Karpas-422 (cell line): ENCODE measurements around the gene INMT. TPM values are rescaled to one million over a fixed set of nuclear protein-coding genes. Genes with fewer than 3 reads are reported as not detected.
"Not testable (repeated sequence)": the region's sequence is repeated elsewhere in the genome, so short reads cannot be mapped to it uniquely, and the experiment has no call there.

Experiments
- DNase-seq: peaks from one replicate; pipeline ENCODE4 v3.0.0-alpha.2; 2015
- H2AFZ ChIP-seq: fragments of 200-600 bp; sonication (generic); 2 replicates; pipeline ENCODE4 v1.6.1; 2014; ENCODE audit warnings: antibody characterized with exemption, low read length, mixed read lengths
- H3K27ac ChIP-seq: fragments of 200-600 bp; sonication (generic); 2 replicates; pipeline ENCODE4 v1.5.1; 2014; ENCODE audit warnings: mild to moderate bottlenecking, low read length, moderate library complexity
- H3K27me3 ChIP-seq: fragments of 200-600 bp; sonication (generic); 2 replicates; pipeline ENCODE4 v1.6.1; 2014; ENCODE audit warnings: low read length, mixed read lengths
- H3K36me3 ChIP-seq: fragments of 200-600 bp; sonication (generic); 2 replicates; pipeline ENCODE4 v1.6.1; 2014; ENCODE audit warnings: low read length, mixed read lengths; ENCODE audit not compliant: insufficient read depth
- H3K4me1 ChIP-seq: fragments of 200-600 bp; sonication (generic); 2 replicates; pipeline ENCODE4 v1.6.1; 2014; ENCODE audit warnings: mild to moderate bottlenecking, low read length, mixed read lengths
- H3K4me2 ChIP-seq: fragments of 200-600 bp; sonication (generic); 2 replicates; pipeline ENCODE4 v1.6.1; 2014; ENCODE audit warnings: low read length, low read depth, mild to moderate bottlenecking; ENCODE audit not compliant: poor library complexity, severe bottlenecking
- H3K4me3 ChIP-seq: fragments of 200-600 bp; sonication (generic); 2 replicates; pipeline ENCODE4 v1.5.1; 2014; ENCODE audit warnings: mild to moderate bottlenecking, antibody characterized with exemption, low read length, mixed read lengths
- H3K79me2 ChIP-seq: fragments of 200-600 bp; sonication (generic); 2 replicates; pipeline ENCODE4 v1.6.1; 2014; ENCODE audit warnings: mild to moderate bottlenecking, low read length, mixed read lengths
- H3K9ac ChIP-seq: fragments of 200-600 bp; sonication (generic); 2 replicates; pipeline ENCODE4 v1.6.0; 2014; ENCODE audit warnings: low read length
- H3K9me2 ChIP-seq: fragments of 200-600 bp; sonication (generic), shearing (Covaris generic); replicated peaks from 2 replicates; pipeline ENCODE4 v1.6.0; 2014; ENCODE audit warnings: mild to moderate bottlenecking, low read length, moderate library complexity; ENCODE audit not compliant: insufficient read depth
- H3K9me3 ChIP-seq: fragments of 300-700, 200-600 bp; sonication (generic); 2 replicates; pipeline ENCODE4 v1.6.1; 2014; ENCODE audit warnings: low read length, mixed read lengths
- H4K20me1 ChIP-seq: fragments of 200-600 bp; sonication (generic); 2 replicates; pipeline ENCODE4 v1.6.1; 2014; ENCODE audit warnings: mild to moderate bottlenecking, antibody characterized with exemption, low read length, low read depth; ENCODE audit not compliant: insufficient read depth
- total RNA-seq: library from RNA; depleted of rRNA; stranded (reverse); fragments of >200 nt; shearing (Covaris generic); gene quantifications from 2 replicates; pipeline ENCODE4 v1.2.3, GENCODE V29; 2014; ENCODE audit warnings: low replicate concordance

Gene INMT
- total RNA-seq, 1 experiment from 2014 or later = not detected

DNA sequence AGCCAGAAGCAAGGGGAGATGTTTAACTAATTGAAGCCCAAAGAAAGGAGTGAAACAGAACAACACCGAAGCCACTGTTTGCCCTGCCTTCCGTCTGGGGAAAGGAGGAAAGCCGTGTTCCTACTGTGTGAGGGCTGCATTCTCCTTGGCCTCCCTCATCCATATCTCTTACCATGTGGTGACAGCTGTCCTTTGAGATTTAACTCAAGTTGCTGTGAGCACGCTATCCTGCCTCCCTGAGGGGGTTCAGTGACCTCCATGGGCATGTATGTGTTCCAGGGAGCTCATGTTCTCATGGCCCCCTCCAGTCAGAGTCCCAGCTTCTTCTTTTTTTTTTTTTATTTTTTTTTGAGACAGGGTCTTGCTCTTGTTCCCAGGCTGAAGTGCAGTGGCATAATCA lies 43.5 kb upstream of the INMT start:
- no peaks in the 10 kb centered on the region for H3K4me1 ChIP-seq
- no peak overlapping the region for H3K4me2 ChIP-seq
- no peaks in the 10 kb centered on the region for H3K27me3 ChIP-seq
- H3K36me3 ChIP-seq = no peaks in the 10 kb centered on the region
- H3K4me3 ChIP-seq = no peak overlapping the region
- H3K9ac ChIP-seq = no peak overlapping the region
- no peaks in the 10 kb centered on the region for H3K79me2 ChIP-seq
- no peak overlapping the region for H2AFZ ChIP-seq
- no peaks in the 10 kb centered on the region for H3K9me3 ChIP-seq
- no peaks in the 10 kb centered on the region for H3K9me2 ChIP-seq
- H4K20me1 ChIP-seq = no peaks in the 10 kb centered on the region
- DNase-seq = no peak
- no peak overlapping the region for H3K27ac ChIP-seq

GRCh38 chr7:30708983-30709382 lies 43.0 kb upstream of the INMT start:
- Histone ChIP-seq H3K9ac (no peak overlapping the region), H3K27ac (no peak overlapping the region), H3K4me3 (no peak overlapping the region), H3K4me2 (no peak overlapping the region), H3K27me3 (no peaks in the 10 kb centered on the region), H3K36me3 (no peaks in the 10 kb centered on the region), H3K79me2 (no peaks in the 10 kb centered on the region), H3K9me2 (no peaks in the 10 kb centered on the region), H2AFZ (no peak overlapping the region), H4K20me1 (no peaks in the 10 kb centered on the region), H3K9me3 (no peaks in the 10 kb centered on the region), H3K4me1 (peaks cover 1% of the 10 kb centered on the region; the same call in 1 of the 2 replicates)
- no peak for DNase-seq

DNA sequence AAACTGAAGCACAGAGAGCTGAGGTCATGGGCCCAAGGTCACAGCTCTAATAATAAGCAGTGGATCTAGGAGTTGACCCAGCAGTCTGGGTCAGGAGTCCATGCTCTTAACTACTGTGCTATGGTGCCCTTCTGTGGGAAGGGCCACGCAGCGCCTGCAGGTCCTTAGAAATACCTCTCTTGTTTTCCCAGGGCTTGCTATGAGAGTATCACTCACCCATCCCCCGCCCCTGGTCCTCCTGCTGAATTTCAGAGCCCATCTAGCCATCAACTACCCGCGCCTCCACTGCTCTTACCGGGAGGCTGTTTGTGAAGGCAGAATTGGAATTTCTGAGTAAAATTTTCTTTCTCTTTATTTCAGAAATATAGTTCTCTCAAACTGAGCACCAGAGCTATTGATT lies 42.4 kb upstream of the INMT start:
- Histone ChIP-seq H3K27me3 (no peaks in the 10 kb centered on the region), H4K20me1 (no peaks in the 10 kb centered on the region), H3K36me3 (no peaks in the 10 kb centered on the region), H3K9me3 (no peaks in the 10 kb centered on the region), H3K9ac (no peak overlapping the region), H3K4me1 (peaks cover 7% of the 10 kb centered on the region), H3K4me2 (no peak overlapping the region), H2AFZ (no peak overlapping the region), H3K4me3 (no peak overlapping the region), H3K9me2 (no peaks in the 10 kb centered on the region), H3K27ac (no peak overlapping the region), H3K79me2 (no peaks in the 10 kb centered on the region)
- DNase-seq = no peak

- Histone ChIP-seq H2AFZ (no peak overlapping the region), H3K9ac (no peak overlapping the region), H3K4me2 (no peak overlapping the region), H3K4me3 (no peak overlapping the region), H4K20me1 (no peaks in the 10 kb centered on the region), H3K79me2 (no peaks in the 10 kb centered on the region), H3K9me3 (no peaks in the 10 kb centered on the region), H3K9me2 (no peaks in the 10 kb centered on the region), H3K27ac (no peak overlapping the region), H3K27me3 (no peaks in the 10 kb centered on the region), H3K4me1 (peaks cover 8% of the 10 kb centered on the region), H3K36me3 (no peaks in the 10 kb centered on the region)
- no peak for DNase-seq
Measured at GRCh38 chr7:30710669-30711068, 41.3 kb upstream of the INMT start.

DNA sequence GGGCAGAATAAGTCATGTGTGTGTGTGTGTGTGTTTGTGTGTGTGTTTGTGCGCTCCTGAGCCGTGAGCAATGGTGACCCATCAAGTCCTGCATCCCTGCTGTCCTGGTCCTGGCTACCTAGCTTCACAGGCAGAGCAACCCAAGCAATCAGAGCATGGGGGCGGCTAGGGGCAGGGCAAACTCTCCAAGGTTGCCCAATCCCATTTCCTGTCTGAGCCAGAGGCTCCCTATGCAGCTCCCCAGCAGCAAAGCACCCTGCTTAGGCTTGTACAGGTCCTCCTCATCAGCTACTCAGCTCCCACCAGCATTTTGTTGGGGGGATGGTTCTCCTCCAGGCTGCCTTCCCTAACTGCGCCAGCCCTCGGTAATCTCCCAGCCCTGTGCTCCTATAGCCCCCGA lies 38.5 kb upstream of the INMT start:
- H3K36me3 ChIP-seq = no peaks in the 10 kb centered on the region
- H3K27ac ChIP-seq = no peak overlapping the region
- no peak overlapping the region for H3K4me3 ChIP-seq
- no peak overlapping the region for H2AFZ ChIP-seq
- no peak overlapping the region for H3K4me2 ChIP-seq
- H3K27me3 ChIP-seq = no peaks in the 10 kb centered on the region
- H3K9me2 ChIP-seq = no peaks in the 10 kb centered on the region
- no peak overlapping the region for H3K9ac ChIP-seq
- H4K20me1 ChIP-seq = no peaks in the 10 kb centered on the region
- H3K9me3 ChIP-seq = no peaks in the 10 kb centered on the region
- DNase-seq = no peak
- H3K79me2 ChIP-seq = no peaks in the 10 kb centered on the region
- H3K4me1 ChIP-seq = peaks cover 8% of the 10 kb centered on the region

GRCh38 chr7:30714129-30714528 lies 37.8 kb upstream of the INMT start:
- no peak overlapping the region for H3K4me2 ChIP-seq
- H3K9me3 ChIP-seq = no peaks in the 10 kb centered on the region
- no peak overlapping the region for H3K4me3 ChIP-seq
- no peaks in the 10 kb centered on the region for H3K9me2 ChIP-seq
- peaks cover 8% of the 10 kb centered on the region for H3K4me1 ChIP-seq
- no peaks in the 10 kb centered on the region for H3K36me3 ChIP-seq
- H3K9ac ChIP-seq = no peak overlapping the region
- H3K27me3 ChIP-seq = no peaks in the 10 kb centered on the region
- no peaks in the 10 kb centered on the region for H3K79me2 ChIP-seq
- DNase-seq = no peak
- no peak overlapping the region for H2AFZ ChIP-seq
- H4K20me1 ChIP-seq = no peaks in the 10 kb centered on the region
- H3K27ac ChIP-seq = no peak overlapping the region

GRCh38 chr7:30717181-30717580 lies 34.8 kb upstream of the INMT start:
- Histone ChIP-seq H3K79me2 (no peaks in the 10 kb centered on the region), H3K9me2 (no peaks in the 10 kb centered on the region), H2AFZ (no peak overlapping the region), H3K4me3 (no peak overlapping the region), H4K20me1 (no peaks in the 10 kb centered on the region), H3K36me3 (no peaks in the 10 kb centered on the region), H3K27ac (no peak overlapping the region), H3K9me3 (no peaks in the 10 kb centered on the region), H3K9ac (no peak overlapping the region), H3K27me3 (no peaks in the 10 kb centered on the region), H3K4me2 (no peak overlapping the region), H3K4me1 (peaks cover 8% of the 10 kb centered on the region)
- DNase-seq = no peak

DNA sequence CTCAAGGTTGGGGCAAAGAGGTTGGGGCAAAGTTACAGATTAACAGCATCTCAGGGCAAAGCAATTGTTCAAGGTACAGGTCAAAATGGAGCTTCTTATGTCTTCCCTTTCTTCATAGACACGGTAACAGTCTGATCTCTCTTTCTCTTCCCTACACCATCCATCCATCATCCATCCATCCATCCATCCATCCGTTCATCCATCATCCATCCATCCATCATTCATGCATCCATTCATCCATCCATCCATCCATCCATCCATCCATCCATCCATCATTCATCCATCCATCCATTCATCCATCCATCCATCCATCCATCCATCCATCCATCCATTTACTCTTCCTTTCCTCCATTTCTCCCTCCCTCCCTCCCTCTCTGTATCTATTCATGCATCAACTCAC lies 32.5 kb upstream of the INMT start:
- not testable (repeated sequence) for H4K20me1 ChIP-seq, H3K79me2 ChIP-seq, H3K27ac ChIP-seq, H3K9ac ChIP-seq, H3K9me2 ChIP-seq, H3K9me3 ChIP-seq, H3K27me3 ChIP-seq, H2AFZ ChIP-seq, H3K36me3 ChIP-seq, DNase-seq, H3K4me3 ChIP-seq, H3K4me2 ChIP-seq, H3K4me1 ChIP-seq

- Histone ChIP-seq H3K27ac (no peak overlapping the region), H4K20me1 (no peaks in the 10 kb centered on the region), H3K9ac (no peak overlapping the region), H3K4me2 (no peak overlapping the region), H3K36me3 (no peaks in the 10 kb centered on the region), H3K9me2 (no peaks in the 10 kb centered on the region), H2AFZ (no peak overlapping the region), H3K27me3 (no peaks in the 10 kb centered on the region), H3K9me3 (no peaks in the 10 kb centered on the region), H3K4me1 (peaks cover 1% of the 10 kb centered on the region), H3K79me2 (no peaks in the 10 kb centered on the region), H3K4me3 (no peak overlapping the region)
- DNase-seq = no peak
Measured at GRCh38 chr7:30721211-30721610, 30.7 kb upstream of the INMT start.
